GM18519 (cell line): Measurements from ENCODE around the gene GPR157.
"Not testable (repeated sequence)": the region's sequence is repeated elsewhere in the genome, so short reads cannot be mapped to it uniquely, and the experiment has no call there.

Experiments
- ATAC-seq: cut with Tn5 transposase; IDR thresholded peaks from one replicate; pipeline ENCODE4 v1.9.1; 2021; ENCODE audit warnings: mild to moderate bottlenecking, moderate library complexity; ENCODE audit not compliant: unreplicated experiment, low FRiP score

The GPR157 gene

GRCh38 chr1:9120312-9120958, 8.5 kb downstream of the GPR157 start:
- no peak for ATAC-seq

GRCh38 chr1:9119745-9120144, 9.2 kb downstream of the GPR157 start:
- no peak for ATAC-seq

GRCh38 chr1:9118186-9118585, 10.7 kb downstream of the GPR157 start:
- ATAC-seq = no peak

GRCh38 chr1:9115351-9116205, 13.3 kb downstream of the GPR157 start:
- ATAC-seq = no peak

- ATAC-seq = no peak
Observed at GRCh38 chr1:9112961-9113880, 15.7 kb downstream of the GPR157 start.

GRCh38 chr1:9111957-9112356, 16.9 kb downstream of the GPR157 start:
- ATAC-seq = no peak

GRCh38 chr1:9111357-9111691, 17.6 kb downstream of the GPR157 start:
- ATAC-seq = no peak

GRCh38 chr1:9110669-9111356, 18.1 kb downstream of the GPR157 start:
- no peak for ATAC-seq

- ATAC-seq = no peak
Observed at GRCh38 chr1:9108056-9108665, 20.7 kb downstream of the GPR157 start.

- ATAC-seq = no peak
Observed at GRCh38 chr1:9107136-9107535, 21.8 kb downstream of the GPR157 start.

GRCh38 chr1:9106286-9106685, 22.6 kb downstream of the GPR157 start:
- ATAC-seq = no peak

- no peak for ATAC-seq
Observed at GRCh38 chr1:9105336-9105867, 23.5 kb downstream of the GPR157 start.

GRCh38 chr1:9101510-9102146, 27.3 kb downstream of the GPR157 start:
- ATAC-seq = no peak

- no peak for ATAC-seq
Observed at GRCh38 chr1:9100471-9101043, 28.3 kb downstream of the GPR157 start.

- ATAC-seq = no peak
Observed at GRCh38 chr1:9099555-9099954, 29.3 kb downstream of the GPR157 start.

GRCh38 chr1:9097947-9098705, 30.8 kb downstream of the GPR157 start:
- no peak for ATAC-seq

GRCh38 chr1:9095818-9096217, 33.1 kb downstream of the GPR157 start:
- no peak for ATAC-seq

- ATAC-seq = not testable (repeated sequence)
Observed at GRCh38 chr1:9093996-9094595, 34.8 kb downstream of the GPR157 start.
